ENCODE results near the gene ORMDL3.

DNA sequence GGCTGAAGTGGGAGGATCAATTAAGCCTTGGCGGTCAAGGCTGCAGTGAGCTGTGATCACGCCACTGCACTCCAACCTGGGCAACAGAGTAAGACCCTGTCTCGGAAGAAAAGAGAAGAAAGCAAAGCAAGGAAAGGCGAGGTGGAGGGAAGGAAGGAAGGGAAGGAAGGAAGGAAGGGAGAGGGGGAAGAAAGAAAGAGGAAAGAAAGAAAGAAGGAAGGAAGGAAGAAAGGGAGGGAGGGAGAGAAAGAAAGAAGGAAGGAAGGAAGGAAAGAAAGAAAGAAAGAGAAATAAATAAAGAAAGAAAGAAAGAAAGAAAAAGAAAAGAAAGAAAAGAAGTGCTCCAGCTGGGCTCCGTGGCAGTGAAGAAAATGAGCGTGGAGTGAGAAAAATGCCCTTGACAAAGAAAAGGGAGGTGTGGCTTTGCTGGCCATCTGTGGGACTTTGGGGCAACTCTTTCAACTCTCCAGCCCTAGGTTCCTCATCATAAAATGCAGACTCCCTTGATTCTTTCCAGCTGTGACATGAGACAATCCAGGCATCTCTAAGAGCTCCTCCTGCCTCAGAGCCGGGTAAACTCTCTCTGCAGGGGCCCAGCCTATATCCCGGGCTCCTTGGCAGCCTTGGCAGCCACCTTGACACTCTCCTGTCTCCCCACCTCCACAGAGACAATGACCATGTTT, 37.8 kb upstream of the ORMDL3 start:
- TF ChIP-seq, protein P1, sequence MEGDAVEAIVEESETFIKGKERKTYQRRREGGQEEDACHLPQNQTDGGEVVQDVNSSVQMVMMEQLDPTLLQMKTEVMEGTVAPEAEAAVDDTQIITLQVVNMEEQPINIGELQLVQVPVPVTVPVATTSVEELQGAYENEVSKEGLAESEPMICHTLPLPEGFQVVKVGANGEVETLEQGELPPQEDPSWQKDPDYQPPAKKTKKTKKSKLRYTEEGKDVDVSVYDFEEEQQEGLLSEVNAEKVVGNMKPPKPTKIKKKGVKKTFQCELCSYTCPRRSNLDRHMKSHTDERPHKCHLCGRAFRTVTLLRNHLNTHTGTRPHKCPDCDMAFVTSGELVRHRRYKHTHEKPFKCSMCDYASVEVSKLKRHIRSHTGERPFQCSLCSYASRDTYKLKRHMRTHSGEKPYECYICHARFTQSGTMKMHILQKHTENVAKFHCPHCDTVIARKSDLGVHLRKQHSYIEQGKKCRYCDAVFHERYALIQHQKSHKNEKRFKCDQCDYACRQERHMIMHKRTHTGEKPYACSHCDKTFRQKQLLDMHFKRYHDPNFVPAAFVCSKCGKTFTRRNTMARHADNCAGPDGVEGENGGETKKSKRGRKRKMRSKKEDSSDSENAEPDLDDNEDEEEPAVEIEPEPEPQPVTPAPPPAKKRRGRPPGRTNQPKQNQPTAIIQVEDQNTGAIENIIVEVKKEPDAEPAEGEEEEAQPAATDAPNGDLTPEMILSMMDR (conservative IDR thresholded peaks at IDR 0.05), result no peak
- TF ChIP-seq ZFX (IDR thresholded peaks at IDR 0.05), result no peak

Data from C4-2B (cell line).